NCI-H526 (cell line): ENCODE measurements around the gene KRT82.

Experiments used
- DNase-seq, 2 experiments: peaks; one replicate each; lab custom pipeline; 2025; lab: John Stamatoyannopoulos, UW

KRT82 gene

DNA sequence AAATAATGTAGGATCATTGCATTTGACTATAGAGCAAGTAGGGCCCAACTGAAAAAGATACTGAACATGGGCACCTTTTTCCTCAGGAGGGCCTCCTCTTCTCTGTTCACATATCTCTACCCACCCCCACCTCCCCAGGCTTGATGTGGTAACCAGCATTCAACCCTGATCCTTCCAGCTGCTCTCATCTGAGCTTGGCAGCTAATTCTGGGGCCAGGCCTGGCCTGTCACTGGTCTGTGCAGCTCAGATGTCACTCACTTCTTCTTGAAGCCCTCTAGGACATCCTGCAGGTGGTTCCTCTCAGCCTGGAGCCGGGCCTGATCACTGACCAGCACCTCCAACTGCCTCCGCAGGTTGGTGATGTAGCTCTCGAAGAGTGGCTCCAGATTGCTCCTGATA, 22.8 kb downstream of the KRT82 start:
- no peak for DNase-seq

GRCh38 chr12:52382854-52383253, 23.3 kb downstream of the KRT82 start:
- DNase-seq = no peak

- no peak for DNase-seq
These were observed 24.9 kb downstream of the KRT82 start for GRCh38 chr12:52381206-52381605.

DNA sequence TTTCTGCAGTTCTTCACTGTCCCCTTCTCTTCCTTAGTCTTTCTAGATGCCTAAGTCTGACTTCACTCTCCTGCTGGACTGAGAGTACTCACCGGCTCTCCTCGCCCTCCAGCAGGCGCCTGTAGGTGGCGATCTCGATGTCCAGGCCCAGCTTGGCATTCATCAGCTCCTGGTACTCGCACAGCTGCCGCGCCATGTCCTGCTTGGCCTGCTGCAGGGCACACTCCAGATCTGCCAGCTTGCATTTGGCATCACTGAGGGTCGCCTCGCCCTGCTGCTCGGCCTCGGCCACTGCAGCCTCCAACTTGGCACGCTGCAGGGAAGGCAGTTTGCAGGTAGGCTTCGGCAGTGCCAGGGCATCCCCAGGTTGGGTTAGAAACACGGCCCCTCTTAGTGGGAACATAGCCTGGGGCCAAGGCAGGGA, 25.9 kb downstream of the KRT82 start:
- DNase-seq = peak in 1 of 2 experiments; percentile 43

DNA sequence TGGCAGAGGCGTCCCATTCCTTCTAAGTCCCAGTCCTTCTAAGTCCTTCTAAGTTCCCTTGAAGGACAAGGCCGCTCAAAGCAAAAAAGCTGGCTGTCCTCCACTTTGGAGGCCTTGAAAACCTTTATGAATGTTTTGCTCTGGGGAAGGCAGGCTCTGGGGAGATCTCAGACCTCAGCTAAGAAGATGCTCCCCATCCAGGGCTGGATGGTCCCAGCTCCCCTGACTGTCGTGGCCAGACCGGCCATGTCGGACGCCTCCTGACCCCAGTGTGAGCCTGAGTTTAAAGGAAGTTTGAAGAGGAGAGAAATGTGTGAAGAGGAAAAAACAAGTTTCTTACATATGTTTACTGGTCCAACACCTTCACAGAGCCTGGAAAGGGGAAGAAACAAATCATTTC, 26.6 kb downstream of the KRT82 start:
- no peak for DNase-seq

DNA sequence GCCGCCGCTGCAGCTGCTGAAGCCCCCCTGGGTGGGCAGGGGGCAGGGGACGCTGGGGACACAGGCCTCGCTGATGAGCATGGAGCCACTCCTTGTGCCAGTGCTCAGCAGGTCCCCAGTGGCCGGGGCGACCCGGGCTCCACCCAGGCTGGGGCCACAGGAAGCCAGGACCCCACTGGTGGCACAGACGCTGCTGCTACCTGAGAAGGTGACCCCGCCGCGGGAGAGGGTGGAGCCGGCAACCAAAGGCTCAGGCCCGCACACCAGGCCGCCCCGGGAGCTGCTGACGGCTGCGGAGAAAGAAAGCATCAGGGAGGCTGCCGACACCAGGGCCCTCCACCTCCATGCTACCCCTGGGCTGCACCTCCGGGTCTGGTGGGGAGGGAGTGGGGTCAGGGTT, 28.0 kb downstream of the KRT82 start:
- DNase-seq = no peak

- no peak for DNase-seq
These were observed 28.9 kb downstream of the KRT82 start for GRCh38 chr12:52377266-52377665.

GRCh38 chr12:52372216-52373154, 33.6 kb downstream of the KRT82 start:
- DNase-seq = peak; percentile 64 to 87

DNA sequence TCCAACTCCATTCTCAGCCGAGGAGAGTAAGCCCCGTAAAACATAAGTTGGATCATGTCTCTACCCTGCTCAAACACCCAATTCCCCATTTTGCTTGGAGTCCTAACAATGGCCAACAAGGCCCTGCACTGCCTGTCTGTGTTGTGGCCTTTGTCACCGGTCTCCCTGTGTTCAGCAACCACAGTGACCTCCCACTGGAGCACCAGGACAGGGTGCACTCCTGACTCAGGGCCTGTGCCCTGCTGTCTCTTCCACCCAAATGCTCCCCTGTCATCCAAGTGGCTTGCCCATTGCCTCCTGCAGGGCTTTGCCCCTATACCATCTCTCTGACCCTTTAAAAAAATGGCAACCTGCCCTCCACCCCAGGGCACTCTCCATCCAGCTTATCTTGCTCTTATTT, 34.4 kb downstream of the KRT82 start:
- DNase-seq = no peak

DNA sequence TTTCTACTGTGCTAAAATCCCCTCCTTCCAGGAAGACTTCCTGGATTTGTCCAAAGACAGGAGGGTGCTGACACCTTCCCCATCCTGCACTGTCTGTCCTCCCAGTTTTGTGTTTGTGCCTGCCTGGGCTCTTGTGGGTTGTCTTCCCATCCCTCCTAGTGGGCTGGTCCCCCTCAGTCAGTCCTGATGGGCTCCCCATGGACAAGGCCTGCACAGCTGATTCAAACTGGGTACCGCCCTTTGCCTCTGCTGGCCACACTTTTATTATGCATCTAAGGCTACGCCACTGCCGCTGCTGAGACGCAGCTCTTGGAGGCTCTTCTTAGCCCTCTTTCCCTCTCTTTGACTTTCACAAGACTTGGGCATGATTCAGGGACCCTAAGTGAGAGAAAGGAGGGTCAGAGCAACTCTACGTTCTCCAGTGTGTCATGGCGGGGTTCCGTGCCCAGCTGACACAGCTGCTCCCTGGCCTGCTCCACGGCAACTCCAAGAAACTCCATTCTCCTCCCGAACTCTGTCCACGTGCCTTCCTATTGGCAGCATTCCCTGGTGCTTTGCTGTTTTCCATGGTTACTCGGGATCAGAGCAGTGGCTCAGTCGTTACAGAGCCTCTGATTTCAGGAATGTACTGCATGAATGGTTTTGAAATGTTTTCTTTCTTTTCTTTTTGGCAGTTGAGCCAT, 35.1 kb downstream of the KRT82 start:
- no peak for DNase-seq

DNA sequence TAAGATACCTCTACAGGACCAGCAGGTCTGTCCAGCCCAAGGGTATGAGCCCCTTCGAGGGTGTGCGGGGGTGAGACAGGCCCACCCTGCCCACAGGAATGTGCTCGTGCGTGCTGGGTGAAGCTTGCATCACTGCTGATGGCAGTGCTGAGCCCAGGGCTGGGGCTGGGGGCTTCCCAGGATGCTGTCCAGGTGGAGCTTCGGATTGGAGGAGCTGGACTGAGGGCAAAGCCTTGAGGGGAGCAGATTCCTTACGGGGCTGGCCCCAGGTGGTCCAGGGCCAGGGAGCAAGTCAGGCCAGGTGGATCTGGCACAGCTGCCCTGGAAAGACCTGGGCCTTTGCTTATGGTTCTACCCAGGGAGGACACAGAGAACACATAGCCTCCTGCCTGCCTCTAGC, 36.3 kb downstream of the KRT82 start:
- DNase-seq = no peak

DNA sequence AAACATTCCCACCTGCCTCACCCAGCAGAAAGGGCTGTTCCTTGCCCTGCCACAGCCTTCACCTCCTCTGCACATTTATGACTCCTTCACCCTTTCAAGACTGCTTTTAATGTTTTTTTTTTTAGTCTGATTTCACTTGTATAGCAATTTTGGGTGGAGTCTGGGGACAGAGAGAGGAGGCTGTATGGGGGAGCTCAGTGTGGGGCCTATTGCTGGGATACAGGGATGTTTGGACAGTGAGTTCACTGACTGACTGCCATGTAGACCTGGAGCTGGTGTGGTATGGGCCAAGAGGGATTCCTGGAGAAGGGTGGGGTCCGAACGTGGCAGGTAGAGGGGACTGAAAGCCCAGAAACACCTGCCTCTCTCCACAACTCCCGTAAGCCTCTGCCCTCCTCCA, 36.9 kb downstream of the KRT82 start:
- DNase-seq = no peak

- DNase-seq = no peak
These were observed 37.6 kb downstream of the KRT82 start for GRCh38 chr12:52368508-52368907.

DNA sequence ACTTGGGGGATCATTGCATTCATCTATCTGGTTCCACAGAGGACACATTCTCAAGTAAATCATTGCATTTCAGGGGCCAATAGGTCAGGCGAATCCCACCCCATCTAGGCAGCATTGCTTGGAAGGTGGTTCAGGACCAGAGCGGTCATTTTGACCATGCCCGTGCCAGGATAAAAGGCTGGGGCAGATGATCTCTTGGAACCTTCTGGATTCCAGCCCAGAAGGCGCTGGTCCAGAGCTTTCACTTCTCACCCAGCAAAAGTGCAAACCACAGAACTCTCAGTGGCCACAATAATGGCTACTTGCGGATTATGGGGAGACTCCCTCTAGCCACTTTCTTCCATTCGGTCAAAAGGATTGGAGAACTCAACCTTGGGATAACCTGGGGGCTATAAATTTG, 38.3 kb downstream of the KRT82 start:
- DNase-seq = no peak

DNA sequence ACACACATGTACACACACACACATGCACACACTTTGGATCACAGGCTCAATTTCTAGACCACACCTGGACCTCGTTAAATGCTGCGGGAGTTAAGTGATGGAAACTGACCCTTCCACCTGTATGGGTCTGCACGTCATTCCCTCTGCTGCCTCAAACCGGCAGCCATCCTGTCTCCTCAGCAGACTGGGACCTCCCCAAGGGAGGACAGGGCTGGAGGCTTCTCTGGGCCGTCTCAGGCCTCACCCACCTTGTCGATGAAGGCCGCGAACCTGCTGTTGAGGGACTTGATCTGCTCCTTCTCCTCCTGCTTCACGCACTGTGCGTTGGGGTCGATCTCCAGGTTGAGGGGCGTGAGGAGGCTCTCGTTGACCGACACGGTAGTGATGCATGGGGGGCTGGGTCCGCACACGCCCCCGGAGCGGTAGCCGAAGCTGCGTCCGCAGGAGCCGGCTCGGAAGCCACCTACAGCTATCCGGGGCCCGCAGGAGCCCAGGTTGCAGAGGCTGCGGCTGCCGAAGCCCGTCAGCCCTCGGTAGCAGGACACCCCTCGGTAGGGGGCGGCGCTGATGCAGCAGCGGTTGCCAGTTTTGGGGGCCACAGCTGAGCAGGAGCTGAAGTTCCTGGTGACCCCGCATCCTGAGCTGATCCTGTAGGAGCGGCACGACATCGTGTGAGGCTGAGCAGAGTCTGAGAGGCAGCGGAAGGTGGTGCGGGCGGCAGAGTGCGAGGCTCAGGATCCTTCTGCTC, 39.2 kb downstream of the KRT82 start, which contains the start of gene KRT85:
Gene KRT85 (minus strand): TSS at position 744 of the 748 bp plus-strand sequence. CDS start 76 bp downstream, at position 668.
- DNase-seq = no peak

- DNase-seq = no peak
These were observed 41.1 kb downstream of the KRT82 start for GRCh38 chr12:52364901-52365489.

GRCh38 chr12:52364061-52364460, 42.1 kb downstream of the KRT82 start:
- no peak for DNase-seq

- no peak for DNase-seq
These were observed 42.9 kb downstream of the KRT82 start for GRCh38 chr12:52363111-52363679.

DNA sequence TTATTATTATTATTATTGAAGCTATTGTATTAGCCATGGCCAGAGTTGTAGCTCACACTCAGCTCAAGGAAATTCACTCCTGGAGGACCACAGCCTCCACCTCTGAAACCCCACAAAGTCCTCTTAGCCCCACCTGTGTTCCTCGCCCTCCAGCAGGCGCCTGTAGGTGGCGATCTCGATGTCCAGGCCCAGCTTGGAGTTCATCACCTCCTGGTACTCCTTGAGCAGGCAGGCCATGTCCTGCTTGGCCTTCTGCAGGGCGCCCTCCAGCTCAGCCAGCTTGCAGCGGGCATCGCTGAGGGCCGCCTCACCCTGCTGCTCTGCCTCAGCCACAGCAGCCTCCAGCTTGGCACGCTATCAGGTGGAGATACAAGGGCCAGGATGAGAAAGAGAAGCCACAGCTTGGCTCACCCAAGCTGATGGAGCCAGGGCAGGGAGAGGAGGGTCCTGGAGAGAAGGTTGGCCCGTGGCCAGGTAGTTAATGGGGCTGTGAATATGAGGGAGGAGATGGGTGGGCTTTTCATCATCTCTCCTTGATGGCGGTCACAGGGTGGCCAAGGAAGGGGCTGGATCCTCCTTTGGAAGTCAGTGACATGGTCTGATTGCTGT, 43.9 kb downstream of the KRT82 start:
- DNase-seq = no peak

GRCh38 chr12:52361553-52361952, 44.6 kb downstream of the KRT82 start:
- DNase-seq = no peak

GRCh38 chr12:52360663-52361271, 45.4 kb downstream of the KRT82 start:
- DNase-seq = no peak
